Trophoblast cell (in vitro differentiated cells and primary cell): Measurements from ENCODE around the gene CNNM2.

Source experiments
- DNase-seq, 2 donors: peaks; one replicate each; pipeline ENCODE4 v3.0.0-alpha.2; 2016
- H2AFZ ChIP-seq: 2 replicates; pipeline ENCODE4 v1.6.1; 2013; ENCODE audit warnings: low read length, moderate library complexity, mild to moderate bottlenecking; ENCODE audit not compliant: insufficient read depth, poor library complexity
- H2AK5ac ChIP-seq: 2 replicates; pipeline ENCODE4 v1.6.1; 2013; ENCODE audit warnings: mild to moderate bottlenecking, low read length
- H2BK120ac ChIP-seq: 2 replicates; pipeline ENCODE4 v1.6.1; 2013; ENCODE audit warnings: low read length, mild to moderate bottlenecking, moderate library complexity; ENCODE audit not compliant: insufficient read depth, poor library complexity
- H2BK12ac ChIP-seq: 2 replicates; pipeline ENCODE4 v1.6.1; 2013; ENCODE audit warnings: mild to moderate bottlenecking, low read length, moderate library complexity
- H2BK5ac ChIP-seq: 2 replicates; pipeline ENCODE4 v1.6.1; 2013; ENCODE audit warnings: low read length, low read depth, moderate library complexity, mild to moderate bottlenecking; ENCODE audit not compliant: poor library complexity
- H3K14ac ChIP-seq: 2 replicates; pipeline ENCODE4 v1.6.1; 2013; ENCODE audit warnings: mild to moderate bottlenecking, low read length
- H3K18ac ChIP-seq: 2 replicates; pipeline ENCODE4 v1.6.1; 2013; ENCODE audit warnings: mild to moderate bottlenecking, low read length
- H3K23ac ChIP-seq: 2 replicates; pipeline ENCODE4 v1.6.1; 2013; ENCODE audit warnings: low read length
- H3K27ac ChIP-seq: 2 replicates; pipeline ENCODE4 v1.5.1; 2013; ENCODE audit warnings: low read depth, mild to moderate bottlenecking, inconsistent platforms, low read length, moderate library complexity
- H3K27me3 ChIP-seq: 2 replicates; pipeline ENCODE4 v1.6.1; 2013; ENCODE audit warnings: inconsistent platforms, mild to moderate bottlenecking, low read length, moderate library complexity; ENCODE audit not compliant: insufficient read depth
- H3K36me3 ChIP-seq, 2 experiments: 1 replicate in 1 of 2; 2 replicates in 1 of 2; pipeline ENCODE4 v1.6.1; 2013; ENCODE audit warnings: low read length in 2 of 2, mild to moderate bottlenecking in 2 of 2, moderate library complexity in 1 of 2; ENCODE audit not compliant: insufficient read depth in 2 of 2, control insufficient read depth in 1 of 2
- H3K4ac ChIP-seq: 2 replicates; pipeline ENCODE4 v1.6.1; 2013; ENCODE audit warnings: low read depth, mild to moderate bottlenecking, low read length, moderate library complexity
- H3K4me1 ChIP-seq, 2 experiments: 1 replicate in 1 of 2; 2 replicates in 1 of 2; pipeline ENCODE4 v1.6.1; 2013; ENCODE audit warnings: low read length in 2 of 2, mild to moderate bottlenecking in 2 of 2, moderate library complexity in 1 of 2; ENCODE audit not compliant: insufficient read depth in 2 of 2, control insufficient read depth in 1 of 2
- H3K4me2 ChIP-seq: 2 replicates; pipeline ENCODE4 v1.6.1; 2013; ENCODE audit warnings: inconsistent platforms, mild to moderate bottlenecking, low read length, moderate library complexity
- H3K4me3 ChIP-seq: 2 replicates; pipeline ENCODE4 v1.5.1; 2013; ENCODE audit warnings: mild to moderate bottlenecking, low read depth, low read length, inconsistent platforms
- H3K79me1 ChIP-seq: one replicate; pipeline ENCODE4 v1.6.1; 2013; ENCODE audit warnings: low read length
- H3K79me2 ChIP-seq: 2 replicates; pipeline ENCODE4 v1.6.1; 2013; ENCODE audit warnings: low read length, mild to moderate bottlenecking; ENCODE audit not compliant: control insufficient read depth, insufficient read depth, poor library complexity
- H3K9ac ChIP-seq: 2 replicates; pipeline ENCODE4 v1.6.1; 2013; ENCODE audit warnings: mild to moderate bottlenecking, low read length
- H3K9me3 ChIP-seq: 2 replicates; pipeline ENCODE4 v1.6.1; 2013; ENCODE audit warnings: low read depth, mild to moderate bottlenecking, control low read depth, inconsistent platforms, low read length; ENCODE audit not compliant: insufficient read depth
- H4K12ac ChIP-seq: 2 replicates; pipeline ENCODE4 v1.6.1; 2013; ENCODE audit warnings: low read depth, mild to moderate bottlenecking, low read length, moderate library complexity
- H4K8ac ChIP-seq: 2 replicates; pipeline ENCODE4 v1.6.1; 2013; ENCODE audit warnings: low read depth, mild to moderate bottlenecking, low read length, moderate library complexity
- H4K91ac ChIP-seq: one replicate; pipeline ENCODE4 v1.6.1; 2013; ENCODE audit warnings: low read depth, mild to moderate bottlenecking, low read length, moderate library complexity
- WGBS: extraction: QIAGEN DNeasy Blood & Tissue Kit; methylation state at CpG from one replicate; pipeline ENCODE4 v1.1.7; 2013; ENCODE audit warnings: missing lambda C conversion rate; ENCODE audit not compliant: insufficient read length, insufficient coverage; ENCODE audit errors: extremely low coverage; 5-methylcytosine and 5-hydroxymethylcytosine counted together

The CNNM2 gene

GRCh38 chr10:103082683-103083082 is 164.6 kb downstream of the CNNM2 start:
- H2BK5ac ChIP-seq, result no peak overlapping the region
- H4K8ac ChIP-seq, result no peak overlapping the region
- H3K18ac ChIP-seq, result no peak overlapping the region
- no peak overlapping the region for H2AFZ ChIP-seq
- no peak overlapping the region for H2BK120ac ChIP-seq
- H3K4me3 ChIP-seq, result no peak overlapping the region
- H3K14ac ChIP-seq, result no peak overlapping the region
- no peak overlapping the region for H3K9ac ChIP-seq
- no peak overlapping the region for H4K12ac ChIP-seq
- no peaks in the 10 kb centered on the region for H3K27me3 ChIP-seq
- no peak overlapping the region for H3K27ac ChIP-seq
- H3K23ac ChIP-seq, result no peak overlapping the region
- H3K4me2 ChIP-seq, result no peak overlapping the region
- H3K79me2 ChIP-seq, result no peaks in the 10 kb centered on the region
- no peak overlapping the region for H4K91ac ChIP-seq
- no peaks in the 10 kb centered on the region for H3K4me1 ChIP-seq
- no peak overlapping the region for H2BK12ac ChIP-seq
- H3K79me1 ChIP-seq, result no peaks in the 10 kb centered on the region
- no peak overlapping the region for H2AK5ac ChIP-seq
- no peaks in the 10 kb centered on the region for H3K9me3 ChIP-seq
- WGBS, result no CpG with 5 or more reads among the region's 1 CpG
- peaks cover 13 to 31% of the 10 kb centered on the region in 2 experiments for H3K36me3 ChIP-seq
- no peak for DNase-seq
- H3K4ac ChIP-seq, result no peak overlapping the region

DNA sequence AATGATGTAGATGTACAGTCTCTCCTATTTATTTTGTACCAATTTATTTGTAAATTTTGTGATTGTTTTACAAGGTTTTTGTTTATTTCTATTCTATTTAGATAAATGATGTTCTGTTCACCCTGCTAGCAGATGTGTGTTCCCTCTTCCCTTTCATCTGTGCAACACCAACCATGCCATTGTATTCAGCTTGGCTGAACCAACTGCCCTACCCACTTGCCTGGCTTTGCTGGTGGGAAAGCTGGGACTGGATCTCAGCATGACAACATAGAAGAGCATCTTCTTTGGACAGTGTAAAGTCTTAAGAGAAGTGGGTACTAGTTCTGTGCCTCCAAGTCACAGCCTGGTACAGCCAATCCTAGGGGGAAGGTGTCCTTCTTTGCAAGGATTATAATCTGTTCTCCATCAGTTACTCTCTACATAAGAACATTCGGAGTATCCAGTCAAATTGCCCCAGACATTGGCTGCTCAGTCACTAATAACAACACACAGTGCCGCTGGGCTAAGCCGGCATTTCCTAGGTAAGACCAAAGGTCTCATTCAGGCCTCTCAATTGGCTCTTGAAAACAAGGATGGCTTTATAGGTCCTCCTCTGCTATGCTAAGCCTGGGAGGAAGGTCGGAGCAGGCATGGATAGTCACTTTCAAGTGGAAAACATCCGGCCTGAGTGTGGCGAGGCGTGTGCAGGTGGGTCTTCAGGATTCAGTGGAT is 165.3 kb downstream of the CNNM2 start:
- Histone ChIP-seq H3K4ac (no peak overlapping the region), H3K9ac (no peak overlapping the region), H3K79me2 (no peaks in the 10 kb centered on the region), H4K91ac (no peak overlapping the region), H4K12ac (no peak overlapping the region), H3K27me3 (no peaks in the 10 kb centered on the region), H2BK120ac (no peak overlapping the region), H3K27ac (no peak overlapping the region), H2BK12ac (no peak overlapping the region), H3K9me3 (no peaks in the 10 kb centered on the region), H3K23ac (no peak overlapping the region), H2BK5ac (no peak overlapping the region), H2AK5ac (no peak overlapping the region), H3K36me3 (peaks cover 13 to 31% of the 10 kb centered on the region in 2 experiments), H3K79me1 (no peaks in the 10 kb centered on the region), H3K14ac (no peak overlapping the region), H3K4me3 (no peak overlapping the region), H3K4me2 (no peak overlapping the region), H3K4me1 (no peaks in the 10 kb centered on the region), H2AFZ (no peak overlapping the region), H4K8ac (no peak overlapping the region), H3K18ac (no peak overlapping the region)
- no CpG with 5 or more reads among the region's 7 CpGs for WGBS
- no peak for DNase-seq

GRCh38 chr10:103083977-103084320 is 165.9 kb downstream of the CNNM2 start:
- Histone ChIP-seq H3K27ac (no peak overlapping the region), H2AFZ (no peak overlapping the region), H3K4me2 (no peak overlapping the region), H4K8ac (no peak overlapping the region), H2AK5ac (no peak overlapping the region), H2BK120ac (no peak overlapping the region), H3K14ac (no peak overlapping the region), H3K4me1 (no peaks in the 10 kb centered on the region), H2BK12ac (no peak overlapping the region), H3K36me3 (peaks cover 14 to 34% of the 10 kb centered on the region in 2 experiments), H3K4ac (no peak overlapping the region), H3K9me3 (no peaks in the 10 kb centered on the region), H4K91ac (no peak overlapping the region), H3K4me3 (no peak overlapping the region), H4K12ac (no peak overlapping the region), H3K79me2 (no peaks in the 10 kb centered on the region), H3K23ac (no peak overlapping the region), H3K79me1 (no peaks in the 10 kb centered on the region), H3K27me3 (no peaks in the 10 kb centered on the region), H2BK5ac (no peak overlapping the region), H3K18ac (no peak overlapping the region), H3K9ac (no peak overlapping the region)
- DNase-seq, result no peak
- no CpG with 5 or more reads among the region's 5 CpGs for WGBS

DNA sequence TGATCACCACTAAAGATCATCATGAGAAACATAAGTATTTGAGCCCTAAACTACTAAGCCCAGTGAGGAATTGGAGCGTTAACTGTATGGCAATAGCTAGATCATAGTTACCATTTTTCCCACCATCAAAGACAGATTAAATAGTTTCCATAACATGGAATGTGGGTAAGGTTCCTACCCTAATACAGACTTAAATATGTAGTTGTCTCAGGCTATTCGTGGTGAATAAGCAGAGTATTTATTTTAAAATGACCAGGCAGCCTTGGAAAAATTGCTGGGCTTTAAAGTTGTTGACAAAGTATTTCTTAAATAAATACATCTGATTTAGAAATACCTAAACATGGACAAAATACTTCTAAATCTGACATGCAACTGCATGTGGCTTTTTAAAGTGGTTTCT is 168.2 kb downstream of the CNNM2 start:
- Histone ChIP-seq H3K79me1 (no peaks in the 10 kb centered on the region), H3K9ac (no peak overlapping the region), H2BK5ac (no peak overlapping the region), H3K27me3 (no peaks in the 10 kb centered on the region), H3K4ac (no peak overlapping the region), H4K8ac (no peak overlapping the region), H3K4me1 (no peaks in the 10 kb centered on the region), H4K91ac (no peak overlapping the region), H3K79me2 (no peaks in the 10 kb centered on the region), H4K12ac (no peak overlapping the region), H2AK5ac (no peak overlapping the region), H3K9me3 (no peaks in the 10 kb centered on the region), H3K27ac (no peak overlapping the region), H2BK12ac (no peak overlapping the region), H3K23ac (no peak overlapping the region), H3K14ac (no peak overlapping the region), H3K4me3 (no peak overlapping the region), H2AFZ (no peak overlapping the region), H3K4me2 (no peak overlapping the region), H2BK120ac (no peak overlapping the region), H3K36me3 (peaks cover 29 to 50% of the 10 kb centered on the region in 2 experiments), H3K18ac (no peak overlapping the region)
- DNase-seq, result peak in 1 of 2 donors; percentile 12
- WGBS, result no CpG with 5 or more reads among the region's 2 CpGs
